Natural killer cell (primary cell): Measurements from ENCODE around the gene FAM181A. TPM values are rescaled to one million over a fixed set of nuclear protein-coding genes. Genes with fewer than 3 reads are reported as not detected.

Experiments used
- ATAC-seq, 3 donors: fragments of 150-1000 bp in 2 of 3; fragments of 200-7000 bp in 1 of 3; cut with Tn5 transposase; 1 replicate in 1 of 3; 2 replicates in 2 of 3; pipeline ENCODE4 v1.10.0; 2021; ENCODE audit warnings: mild to moderate bottlenecking in 2 of 3, moderate library complexity in 2 of 3
- DNase-seq, 2 donors: peaks; one replicate each; pipeline versions ENCODE4 v3.0.0 to v3.0.0-alpha.2; 2013 to 2021; ENCODE audit warnings: mixed read lengths in 1 of 2
- H3K27ac ChIP-seq: one replicate; pipeline ENCODE4 v1.5.1; 2013; ENCODE audit warnings: mild to moderate bottlenecking, low read length
- H3K27me3 ChIP-seq: one replicate; pipeline ENCODE4 v1.6.1; 2013; ENCODE audit warnings: low read length; ENCODE audit not compliant: control insufficient read depth, insufficient read depth
- H3K36me3 ChIP-seq: one replicate; pipeline ENCODE4 v1.6.1; 2013; ENCODE audit warnings: low read length; ENCODE audit not compliant: control insufficient read depth, insufficient read depth
- H3K4me1 ChIP-seq: one replicate; pipeline ENCODE4 v1.6.1; 2013; ENCODE audit warnings: low read length; ENCODE audit not compliant: control insufficient read depth, insufficient read depth
- H3K4me3 ChIP-seq: one replicate; pipeline ENCODE4 v1.5.1; 2013; ENCODE audit warnings: low read length
- H3K9me3 ChIP-seq: one replicate; pipeline ENCODE4 v1.6.1; 2013; ENCODE audit warnings: low read length; ENCODE audit not compliant: control insufficient read depth, insufficient read depth
- H3K27ac Mint-ChIP-seq, 2 donors: one replicate each; pipeline ENCODE4 v1.8.0; 2022; ENCODE audit warnings: mild to moderate bottlenecking in 2 of 2, mixed read lengths in 2 of 2, moderate library complexity in 1 of 2
- H3K27me3 Mint-ChIP-seq, 2 donors: one replicate each; pipeline ENCODE4 v1.8.0; 2022; ENCODE audit warnings: low read depth in 2 of 2, mixed read lengths in 2 of 2
- H3K36me3 Mint-ChIP-seq: one replicate; pipeline ENCODE4 v1.8.0; 2022; ENCODE audit warnings: mixed read lengths
- H3K4me1 Mint-ChIP-seq, 2 donors: one replicate each; pipeline ENCODE4 v1.8.0; 2022; ENCODE audit warnings: mixed read lengths in 2 of 2
- H3K4me3 Mint-ChIP-seq: one replicate; pipeline ENCODE4 v1.8.0; 2022; ENCODE audit warnings: mild to moderate bottlenecking, moderate library complexity, mixed read lengths
- H3K9me3 Mint-ChIP-seq, 2 donors: one replicate each; pipeline ENCODE4 v1.8.0; 2022; ENCODE audit warnings: mixed read lengths in 2 of 2
- CTCF ChIP-seq: fragments of 200-600 bp; IDR thresholded peaks from one replicate; pipeline ENCODE4 v1.8.0; 2022; ENCODE audit warnings: antibody characterized with exemption
- WGBS: methylation state at CpG from one replicate; pipeline ENCODE4 v1.1.7; 2013; ENCODE audit warnings: missing lambda C conversion rate; ENCODE audit not compliant: insufficient coverage; 5-methylcytosine and 5-hydroxymethylcytosine counted together
- intact Hi-C: fragments of 100-400 bp; cut with micrococcal nuclease; formaldehyde crosslinking; loops from one replicate; pipeline ENCODE4 v1.14.2; 2022
- total RNA-seq, 4 donors: library from RNA; stranded (reverse); fragments of 120-200 nt in 1 of 4; gene quantifications; one replicate each; pipeline versions ENCODE4 v1.2.3 to v1.2.4, GENCODE V29; 2013 to 2022

Gene FAM181A
- total RNA-seq, result not detected
- not detected for total RNA-seq (2013)

GRCh38 chr14:93926873-93927799, at the start of gene FAM181A:
Gene FAM181A (plus strand): TSS chr14:93927344. CDS start chr14:93928286, 942 bp downstream.
- Mint-ChIP-seq H3K4me1 (no peaks in the 10 kb centered on the region), H3K4me3 (no peak within 1 kb of the TSS), H3K36me3 (no peaks in the 10 kb centered on the region), H3K27ac (no peak within 1 kb of the TSS), H3K9me3 (no peaks in the 10 kb centered on the region), H3K27me3 (no peaks in the 10 kb centered on the region)
- Histone ChIP-seq H3K4me3 (no peak within 1 kb of the TSS), H3K4me1 (no peaks in the 10 kb centered on the region), H3K27me3 (no peaks in the 10 kb centered on the region), H3K9me3 (no peaks in the 10 kb centered on the region), H3K36me3 (no peaks in the 10 kb centered on the region), H3K27ac (no peak within 1 kb of the TSS)
- no peak for DNase-seq
- 87% methylated on average over 37 of the region's 38 CpGs for WGBS
- no peak for TF ChIP-seq CTCF
- intact Hi-C loops, result no loop called here
- ATAC-seq, result no peak

GRCh38 chr14:93878212-93878611, 48.9 kb upstream of the FAM181A start:
- peaks cover 24 to 30% of the 10 kb centered on the region in 2 donors for H3K27me3 Mint-ChIP-seq
- H3K9me3 Mint-ChIP-seq, result no peaks in the 10 kb centered on the region
- DNase-seq (no peak), ATAC-seq (no peak)
- no peaks in the 10 kb centered on the region for H3K36me3 Mint-ChIP-seq
- no peak for TF ChIP-seq CTCF
- no peak overlapping the region for H3K27ac Mint-ChIP-seq
- Histone ChIP-seq H3K27ac (no peak overlapping the region), H3K27me3 (peaks cover 4% of the 10 kb centered on the region), H3K4me1 (no peaks in the 10 kb centered on the region), H3K9me3 (no peaks in the 10 kb centered on the region), H3K4me3 (no peak overlapping the region), H3K36me3 (no peaks in the 10 kb centered on the region)
- H3K4me1 Mint-ChIP-seq, result no peaks in the 10 kb centered on the region
- 47% methylated on average over 8 of the region's 8 CpGs for WGBS
- H3K4me3 Mint-ChIP-seq, result no peak overlapping the region
- intact Hi-C loops, result no loop called here

- no peak for TF ChIP-seq CTCF
- intact Hi-C loops, result no loop called here
- DNase-seq (no peak), ATAC-seq (no peak)
- Mint-ChIP-seq H3K4me1 (no peaks in the 10 kb centered on the region), H3K36me3 (no peaks in the 10 kb centered on the region), H3K4me3 (no peak overlapping the region), H3K27me3 (peaks cover 20 to 30% of the 10 kb centered on the region in 2 donors), H3K9me3 (no peaks in the 10 kb centered on the region), H3K27ac (no peak overlapping the region)
- Histone ChIP-seq H3K27ac (no peak overlapping the region), H3K4me3 (no peak overlapping the region), H3K4me1 (no peaks in the 10 kb centered on the region), H3K36me3 (no peaks in the 10 kb centered on the region), H3K27me3 (peaks cover 4% of the 10 kb centered on the region), H3K9me3 (no peaks in the 10 kb centered on the region)
- WGBS, result 81% methylated on average over 5 of the region's 5 CpGs
Measured at GRCh38 chr14:93878871-93879270, 48.3 kb upstream of the FAM181A start.
